GM12873 (cell line): ENCODE results near the gene PPP2R3A.

ENCODE experiments used
- CTCF ChIP-seq: IDR thresholded peaks from 2 replicates; pipeline ENCODE4 v1.5.1; 2012; ENCODE audit warnings: low read depth, mild to moderate bottlenecking, moderate library complexity, low read length, control low read depth; ENCODE audit not compliant: insufficient read depth; ENCODE audit errors: missing control alignments

PPP2R3A gene

GRCh38 chr3:135964160-135964955, 1.2 kb upstream of the PPP2R3A start:
- no peak for TF ChIP-seq CTCF

GRCh38 chr3:135965129-135965505, 411 bp upstream of the PPP2R3A start:
- TF ChIP-seq CTCF, result no peak

DNA sequence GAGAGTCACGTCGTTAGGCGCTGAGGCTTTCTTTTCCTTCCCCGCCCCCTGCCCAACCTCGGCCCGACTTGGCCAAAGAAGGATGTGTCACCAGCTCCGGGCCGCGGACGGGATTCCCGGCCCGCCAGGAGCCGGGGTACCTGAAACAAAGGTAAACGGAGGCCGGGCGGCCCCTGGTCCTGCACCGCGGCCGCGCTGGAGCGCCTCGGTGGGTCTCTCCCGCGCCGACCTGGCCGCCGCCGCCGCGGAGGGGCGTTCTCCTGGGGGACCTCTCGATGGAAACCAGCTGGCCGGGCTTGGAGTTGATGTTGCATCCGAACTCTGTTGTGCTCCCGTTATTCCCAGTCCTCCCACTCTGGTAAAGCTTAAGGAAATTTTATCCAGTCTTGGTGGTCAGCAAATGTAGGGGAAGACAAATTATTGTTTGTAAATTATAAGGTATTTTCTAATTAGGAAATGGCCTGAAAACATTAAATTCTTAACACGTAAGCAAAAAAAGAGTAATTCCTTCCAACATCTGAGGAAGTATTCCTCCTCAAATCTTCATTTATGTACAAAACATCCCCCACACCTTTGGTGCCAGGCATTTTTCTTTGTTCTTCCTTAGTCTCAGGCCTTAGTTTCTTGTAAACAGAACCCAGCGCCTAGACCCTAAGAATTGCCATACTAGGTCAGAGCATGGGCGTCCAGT, 888 bp downstream of the PPP2R3A start:
- no peak for TF ChIP-seq CTCF

DNA sequence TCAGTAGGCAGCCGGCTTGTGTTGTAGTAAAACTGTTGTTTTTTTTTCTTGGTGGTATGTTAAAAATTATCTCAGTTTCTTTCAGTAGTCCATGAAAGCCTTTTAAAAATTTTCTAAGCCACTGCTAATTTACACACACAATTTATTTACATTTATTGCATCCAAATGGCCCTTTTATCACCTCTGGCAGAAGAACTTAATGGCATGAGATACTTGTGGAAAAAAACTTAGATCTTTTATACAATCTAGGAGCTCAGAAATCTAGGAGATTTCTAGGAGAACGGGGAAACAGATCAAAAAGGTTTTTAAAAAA, 1.4 kb downstream of the PPP2R3A start:
- TF ChIP-seq CTCF, result no peak

DNA sequence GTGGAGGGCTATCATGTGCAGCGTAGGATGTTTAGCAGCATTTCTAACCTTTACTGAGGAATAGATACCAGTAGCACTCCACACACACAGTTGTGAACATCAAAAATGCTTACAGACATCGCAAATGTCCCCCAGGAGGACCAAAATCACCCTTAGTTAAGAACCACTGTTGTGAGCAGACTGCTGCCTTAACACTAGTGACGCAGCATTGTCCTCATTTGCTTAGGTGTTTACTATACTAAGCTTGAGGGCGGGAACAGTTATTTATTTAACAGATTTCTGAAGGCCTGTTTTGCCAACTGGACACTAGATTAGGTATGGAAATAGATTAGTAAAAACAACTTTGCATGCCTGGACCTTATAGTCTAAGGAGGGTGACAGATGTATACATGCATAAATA, 2.3 kb downstream of the PPP2R3A start:
- no peak for TF ChIP-seq CTCF

- no peak for TF ChIP-seq CTCF
Observed at GRCh38 chr3:135970506-135971116, 5.1 kb downstream of the PPP2R3A start.

DNA sequence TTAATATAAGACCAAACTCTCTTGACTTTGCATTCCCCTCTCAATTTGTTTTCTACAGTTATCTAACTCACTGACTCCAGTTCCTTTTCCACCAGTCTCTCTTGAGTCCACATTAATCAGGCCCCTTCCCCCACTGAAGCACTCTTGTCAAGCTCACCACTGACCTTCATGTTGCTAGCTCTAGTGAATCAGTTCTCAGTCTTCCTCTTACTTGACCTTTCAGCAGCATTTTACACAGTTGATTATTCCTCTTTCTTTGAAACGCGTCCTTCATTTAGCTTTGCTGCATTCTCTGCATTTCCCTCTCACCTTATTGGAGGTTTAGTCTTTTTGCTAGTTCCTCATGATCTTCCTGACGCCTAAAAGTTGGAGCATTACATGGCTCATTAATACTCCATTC, 8.3 kb downstream of the PPP2R3A start:
- TF ChIP-seq CTCF, result no peak
